SK-N-SH (cell line): ENCODE results near the gene MIAT. TPM values are rescaled to one million over a fixed set of nuclear protein-coding genes. Genes with fewer than 3 reads are reported as not detected.

ENCODE experiments used
- CTCF ChIA-PET: fragments of 300-600, 350-600 bp; formaldehyde crosslinking; extraction: SDS; loops from one replicate; lab custom pipeline; 2021; lab: Yijun Ruan, JAX
- POLR2A ChIA-PET: fragments of 350-600 bp; sonication (Branson Sonifier 250); formaldehyde crosslinking; extraction: SDS; loops from one replicate; lab custom pipeline; 2020; ENCODE audit warnings: antibody characterized with exemption, inconsistent platforms; lab: Yijun Ruan, JAX
- DNase-seq: peaks from one replicate; pipeline ENCODE4 v3.0.0; 2012
- H2AFZ ChIP-seq: fragments of 200-600 bp; sonication (generic); 2 replicates; pipeline ENCODE4 v1.8.1; 2016; ENCODE audit warnings: antibody characterized with exemption, mild to moderate bottlenecking, low read depth
- H3F3A ChIP-seq: fragments of 200-600 bp; sonication (generic); replicated peaks from 2 replicates; pipeline ENCODE3; 2016; ENCODE audit warnings: antibody characterized with exemption, mild to moderate bottlenecking; ENCODE audit not compliant: insufficient read depth
- H3K27ac ChIP-seq, 2 experiments: fragments of 200-500 bp in 1 of 2; fragments of 200-600 bp in 1 of 2; sonication (Bioruptor generic) in 1 of 2; sonication (generic), shearing (Covaris generic) in 1 of 2; 2 replicates each; pipeline versions ENCODE4 v1.5.1 to v1.6.1; 2014 to 2016; ENCODE audit warnings: low read depth in 2 of 2, inconsistent platforms in 1 of 2, low read length in 1 of 2, mild to moderate bottlenecking in 1 of 2, mixed read lengths in 1 of 2
- H3K27me3 ChIP-seq: fragments of 200-600 bp; sonication (generic), shearing (Covaris generic); 2 replicates; pipeline ENCODE4 v1.6.1; 2016; ENCODE audit warnings: mixed run types; ENCODE audit not compliant: insufficient read depth
- H3K36me3 ChIP-seq, 2 experiments: fragments of 200-500 bp in 1 of 2; fragments of 200-600 bp in 1 of 2; sonication (Bioruptor generic) in 1 of 2; sonication (generic) in 1 of 2; replicated peaks in 1 of 2; 2 replicates each; pipeline versions ENCODE3 to v1.5.1; 2014 to 2016; ENCODE audit warnings: low read length in 1 of 2, mild to moderate bottlenecking in 1 of 2; ENCODE audit not compliant: insufficient read depth in 2 of 2, control insufficient read depth in 1 of 2
- H3K4me1 ChIP-seq, 2 experiments: fragments of 200-500 bp in 1 of 2; fragments of 200-600 bp in 1 of 2; sonication (Bioruptor generic) in 1 of 2; sonication (generic), shearing (Covaris generic) in 1 of 2; 2 replicates each; pipeline versions ENCODE4 v1.5.1 to v1.6.1; 2014 to 2016; ENCODE audit warnings: low read depth in 1 of 2, low read length in 1 of 2, mixed run types in 1 of 2; ENCODE audit not compliant: insufficient read depth in 2 of 2, control insufficient read depth in 1 of 2
- H3K4me2 ChIP-seq: fragments of 200-600 bp; sonication (generic), shearing (Covaris generic); 2 replicates; pipeline ENCODE4 v1.6.1; 2017; ENCODE audit warnings: mixed run types
- H3K4me3 ChIP-seq, 2 experiments: fragments of 200-500 bp in 1 of 2; fragments of 200-600 bp in 1 of 2; sonication (Bioruptor generic) in 1 of 2; sonication (generic), shearing (Covaris generic) in 1 of 2; 2 replicates each; pipeline versions ENCODE4 v1.5.1 to v1.8.1; 2014 to 2016; ENCODE audit warnings: low read depth in 2 of 2, inconsistent platforms in 1 of 2, low read length in 1 of 2, mild to moderate bottlenecking in 1 of 2, mixed read lengths in 1 of 2, moderate library complexity in 1 of 2
- H3K79me2 ChIP-seq: fragments of 200-600 bp; sonication (generic); 2 replicates; pipeline ENCODE4 v1.8.1; 2017; ENCODE audit warnings: mild to moderate bottlenecking; ENCODE audit not compliant: insufficient read depth
- H3K9ac ChIP-seq: fragments of 200-600 bp; sonication (generic); 2 replicates; pipeline ENCODE4 v1.6.1; 2017; ENCODE audit warnings: mixed run types
- H3K9me2 ChIP-seq: fragments of 200-600 bp; sonication (generic); 2 replicates; pipeline ENCODE4 v1.6.1; 2017; ENCODE audit warnings: mixed run types
- H3K9me3 ChIP-seq: fragments of 200-600 bp; sonication (generic); 2 replicates; pipeline ENCODE4 v1.6.1; 2017; ENCODE audit warnings: mixed run types, mild to moderate bottlenecking, moderate library complexity
- H4K20me1 ChIP-seq: fragments of 200-600 bp; sonication (generic); 2 replicates; pipeline ENCODE4 v1.6.1; 2017; ENCODE audit warnings: mild to moderate bottlenecking, mixed run types; ENCODE audit not compliant: insufficient read depth
- CHD2 ChIP-seq: fragments of 150-350 bp; IDR thresholded peaks from 2 replicates; pipeline ENCODE4 v1.6.1; 2018; ENCODE audit warnings: low read length; ENCODE audit not compliant: partially characterized antibody
- ELF1 ChIP-seq: IDR thresholded peaks from 2 replicates; pipeline ENCODE4 v1.4.0; 2012
- EP300 ChIP-seq, 2 experiments: IDR thresholded peaks; 2 replicates each; pipeline versions ENCODE4 v1.4.0 to v1.6.1; 2012; ENCODE audit warnings: borderline replicate concordance in 1 of 2, low read depth in 1 of 2, low read length in 1 of 2
- GATA2 ChIP-seq: sonication (generic); formaldehyde crosslinking; IDR thresholded peaks from 2 replicates; pipeline ENCODE4 v1.5.0; 2020; ENCODE audit warnings: mild to moderate bottlenecking, missing genetic modification reagents
- MEF2A ChIP-seq: IDR thresholded peaks from 2 replicates; pipeline ENCODE4 v1.4.0; 2012; ENCODE audit warnings: low read depth, borderline replicate concordance
- MXI1 ChIP-seq: IDR thresholded peaks from 2 replicates; pipeline ENCODE4 v1.6.1; 2012; ENCODE audit warnings: mild to moderate bottlenecking, low read depth, low read length, improper control_type of control experiment
- NFIC ChIP-seq: IDR thresholded peaks from 2 replicates; pipeline ENCODE4 v1.4.0; 2012; ENCODE audit warnings: borderline replicate concordance
- NRF1 ChIP-seq: IDR thresholded peaks from 2 replicates; pipeline ENCODE4 v1.6.1; 2012; ENCODE audit warnings: low read depth, mild to moderate bottlenecking, low read length
- RAD21 ChIP-seq: IDR thresholded peaks from 2 replicates; pipeline ENCODE4 v1.6.1; 2012; ENCODE audit warnings: mild to moderate bottlenecking, low read length
- RCOR1 ChIP-seq: fragments of 150-350 bp; IDR thresholded peaks from 2 replicates; pipeline ENCODE4 v1.6.1; 2017; ENCODE audit warnings: antibody characterized with exemption, low read length
- SMC3 ChIP-seq: IDR thresholded peaks from 2 replicates; pipeline ENCODE4 v1.6.1; 2012; ENCODE audit warnings: low read depth, low read length, improper control_type of control experiment
- whole genome bisulfite sequencing: methylation state at CpG from one replicate; pipeline ENCODE4 v1.1.6; 2017; ENCODE audit warnings: low lambda C conversion rate; 5-methylcytosine and 5-hydroxymethylcytosine counted together
- polyA plus RNA-seq, 3 experiments: library from polyadenylated mRNA; depleted of rRNA; stranded (reverse); fragments of >200 nt; gene quantifications; 2 replicates each; pipeline ENCODE4 v1.2.3, GENCODE V29; 2012
- TF ChIP-seq, protein P1 (sequence below): IDR thresholded peaks from 2 replicates; pipeline ENCODE4 v1.6.1; 2012; ENCODE audit warnings: mild to moderate bottlenecking, low read depth, low read length, moderate library complexity
- TF ChIP-seq, protein P2 (sequence below): fragments of 150-350 bp; IDR thresholded peaks from 2 replicates; pipeline ENCODE4 v1.6.1; 2016; ENCODE audit warnings: mild to moderate bottlenecking, low read depth, low read length
- TF ChIP-seq, protein P3 (sequence below): fragments of 200-600 bp; sonication (generic); IDR thresholded peaks from 2 replicates; pipeline ENCODE4 v1.6.1; 2017; ENCODE audit warnings: antibody characterized with exemption, mild to moderate bottlenecking, moderate library complexity

MIAT gene
- polyA plus RNA-seq, 1 of the 3 experiments (the other 2 are of a cell fraction) = 5.4 TPM

DNA sequence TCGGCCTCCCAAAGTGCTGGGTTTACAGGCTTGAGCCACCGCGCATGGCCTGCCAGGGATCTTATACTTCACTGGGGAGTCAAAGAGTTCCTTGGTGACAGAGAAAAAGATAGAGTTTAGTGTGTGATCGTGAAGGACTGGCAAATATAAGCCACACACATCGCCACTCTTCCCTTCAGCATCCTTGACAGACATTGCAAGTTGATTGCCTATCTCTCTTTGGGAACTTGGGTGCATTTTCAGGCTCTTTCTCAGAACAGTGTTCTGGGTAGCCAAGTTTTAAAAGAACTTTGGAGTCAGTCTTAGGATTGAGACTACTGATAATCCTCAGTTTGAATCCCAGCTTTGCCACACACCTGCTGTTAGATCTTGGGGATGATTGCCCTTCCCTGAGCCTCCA is 19.8 kb downstream of the MIAT start (continued):
- TF ChIP-seq, protein P1, sequence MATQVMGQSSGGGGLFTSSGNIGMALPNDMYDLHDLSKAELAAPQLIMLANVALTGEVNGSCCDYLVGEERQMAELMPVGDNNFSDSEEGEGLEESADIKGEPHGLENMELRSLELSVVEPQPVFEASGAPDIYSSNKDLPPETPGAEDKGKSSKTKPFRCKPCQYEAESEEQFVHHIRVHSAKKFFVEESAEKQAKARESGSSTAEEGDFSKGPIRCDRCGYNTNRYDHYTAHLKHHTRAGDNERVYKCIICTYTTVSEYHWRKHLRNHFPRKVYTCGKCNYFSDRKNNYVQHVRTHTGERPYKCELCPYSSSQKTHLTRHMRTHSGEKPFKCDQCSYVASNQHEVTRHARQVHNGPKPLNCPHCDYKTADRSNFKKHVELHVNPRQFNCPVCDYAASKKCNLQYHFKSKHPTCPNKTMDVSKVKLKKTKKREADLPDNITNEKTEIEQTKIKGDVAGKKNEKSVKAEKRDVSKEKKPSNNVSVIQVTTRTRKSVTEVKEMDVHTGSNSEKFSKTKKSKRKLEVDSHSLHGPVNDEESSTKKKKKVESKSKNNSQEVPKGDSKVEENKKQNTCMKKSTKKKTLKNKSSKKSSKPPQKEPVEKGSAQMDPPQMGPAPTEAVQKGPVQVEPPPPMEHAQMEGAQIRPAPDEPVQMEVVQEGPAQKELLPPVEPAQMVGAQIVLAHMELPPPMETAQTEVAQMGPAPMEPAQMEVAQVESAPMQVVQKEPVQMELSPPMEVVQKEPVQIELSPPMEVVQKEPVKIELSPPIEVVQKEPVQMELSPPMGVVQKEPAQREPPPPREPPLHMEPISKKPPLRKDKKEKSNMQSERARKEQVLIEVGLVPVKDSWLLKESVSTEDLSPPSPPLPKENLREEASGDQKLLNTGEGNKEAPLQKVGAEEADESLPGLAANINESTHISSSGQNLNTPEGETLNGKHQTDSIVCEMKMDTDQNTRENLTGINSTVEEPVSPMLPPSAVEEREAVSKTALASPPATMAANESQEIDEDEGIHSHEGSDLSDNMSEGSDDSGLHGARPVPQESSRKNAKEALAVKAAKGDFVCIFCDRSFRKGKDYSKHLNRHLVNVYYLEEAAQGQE = no peak
- TF ChIP-seq, protein P2, sequence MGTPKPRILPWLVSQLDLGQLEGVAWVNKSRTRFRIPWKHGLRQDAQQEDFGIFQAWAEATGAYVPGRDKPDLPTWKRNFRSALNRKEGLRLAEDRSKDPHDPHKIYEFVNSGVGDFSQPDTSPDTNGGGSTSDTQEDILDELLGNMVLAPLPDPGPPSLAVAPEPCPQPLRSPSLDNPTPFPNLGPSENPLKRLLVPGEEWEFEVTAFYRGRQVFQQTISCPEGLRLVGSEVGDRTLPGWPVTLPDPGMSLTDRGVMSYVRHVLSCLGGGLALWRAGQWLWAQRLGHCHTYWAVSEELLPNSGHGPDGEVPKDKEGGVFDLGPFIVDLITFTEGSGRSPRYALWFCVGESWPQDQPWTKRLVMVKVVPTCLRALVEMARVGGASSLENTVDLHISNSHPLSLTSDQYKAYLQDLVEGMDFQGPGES = no peak

DNA sequence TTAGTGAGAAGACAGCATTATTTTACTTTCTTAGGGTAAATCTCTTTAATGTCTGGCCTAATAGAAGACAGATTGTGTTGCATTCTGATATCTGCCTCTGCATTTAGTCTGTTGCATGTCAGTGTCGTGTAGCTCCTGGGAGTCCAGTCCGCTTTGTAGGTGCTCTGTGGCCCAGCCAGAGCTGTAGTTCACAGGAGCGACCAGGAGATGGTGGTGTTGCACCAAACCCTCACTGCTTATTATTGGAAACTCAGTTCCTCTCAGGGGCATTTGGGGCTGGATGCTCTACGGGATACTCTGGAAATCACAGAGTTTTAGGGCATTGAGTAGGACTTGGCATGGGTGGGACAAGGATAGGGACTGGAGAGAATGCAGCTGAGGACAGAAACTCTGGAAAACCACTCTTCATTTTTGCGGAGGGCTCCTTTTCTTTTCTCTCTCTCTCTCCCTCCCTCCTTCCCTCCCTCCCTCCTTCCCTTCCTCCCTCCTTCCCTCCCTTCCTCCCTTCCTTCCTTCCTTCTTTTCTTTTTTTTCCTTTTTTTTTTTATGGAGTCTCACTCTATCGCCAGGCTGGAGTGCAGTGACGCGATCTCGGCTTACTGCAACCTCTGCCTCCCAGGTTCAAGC is 21.7 kb downstream of the MIAT start:
- Histone ChIP-seq H4K20me1 (no peaks in the 10 kb centered on the region), H3K4me2 (no peak overlapping the region), H3K9me2 (no peaks in the 10 kb centered on the region), H3K36me3 (peaks cover 6% of the 10 kb centered on the region in 2 experiments), H3K9me3 (no peaks in the 10 kb centered on the region), H3K27me3 (no peaks in the 10 kb centered on the region), H2AFZ (no peak overlapping the region), H3K27ac (peak overlapping the region in 1 of 2 experiments; percentile 14; a peak in 1 of 4 replicates), H3K4me3 (peak overlapping the region in 1 of 2 experiments; percentile 18; a peak in 1 of 4 replicates), H3K4me1 (peaks cover 7 to 19% of the 10 kb centered on the region in 2 experiments; a peak in 3 of 4 replicates), H3K79me2 (peaks cover 23% of the 10 kb centered on the region), H3K9ac (no peak overlapping the region), H3F3A (no peaks in the 10 kb centered on the region)
- WGBS = 53% methylated on average over 9 of the region's 9 CpGs
- CTCF ChIA-PET = interaction anchor here (0.6 to 2.3 kb wide), 25 partner anchors 8 to 1338 kb away, joined by 3 to 10 read pairs (median 3); no protein-coding TSS in a partner anchor
- POLR2A ChIA-PET = interaction anchor here (0.6 kb wide), 1 partner anchor 21 kb away, joined by 3 read pairs; no protein-coding TSS in a partner anchor
- TF ChIP-seq ELF1 = no peak
- TF ChIP-seq, protein P2 = no peak
- no peak for TF ChIP-seq MEF2A
- TF ChIP-seq NRF1 = no peak
- TF ChIP-seq SMC3 = peak; percentile 80
- TF ChIP-seq, protein P1 = no peak
- no peak for TF ChIP-seq NFIC
- TF ChIP-seq GATA2 (CRISPR knock-in tag) = no peak
- TF ChIP-seq, protein P3, sequence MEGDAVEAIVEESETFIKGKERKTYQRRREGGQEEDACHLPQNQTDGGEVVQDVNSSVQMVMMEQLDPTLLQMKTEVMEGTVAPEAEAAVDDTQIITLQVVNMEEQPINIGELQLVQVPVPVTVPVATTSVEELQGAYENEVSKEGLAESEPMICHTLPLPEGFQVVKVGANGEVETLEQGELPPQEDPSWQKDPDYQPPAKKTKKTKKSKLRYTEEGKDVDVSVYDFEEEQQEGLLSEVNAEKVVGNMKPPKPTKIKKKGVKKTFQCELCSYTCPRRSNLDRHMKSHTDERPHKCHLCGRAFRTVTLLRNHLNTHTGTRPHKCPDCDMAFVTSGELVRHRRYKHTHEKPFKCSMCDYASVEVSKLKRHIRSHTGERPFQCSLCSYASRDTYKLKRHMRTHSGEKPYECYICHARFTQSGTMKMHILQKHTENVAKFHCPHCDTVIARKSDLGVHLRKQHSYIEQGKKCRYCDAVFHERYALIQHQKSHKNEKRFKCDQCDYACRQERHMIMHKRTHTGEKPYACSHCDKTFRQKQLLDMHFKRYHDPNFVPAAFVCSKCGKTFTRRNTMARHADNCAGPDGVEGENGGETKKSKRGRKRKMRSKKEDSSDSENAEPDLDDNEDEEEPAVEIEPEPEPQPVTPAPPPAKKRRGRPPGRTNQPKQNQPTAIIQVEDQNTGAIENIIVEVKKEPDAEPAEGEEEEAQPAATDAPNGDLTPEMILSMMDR = peak; percentile 94
- TF ChIP-seq RCOR1 = peak; percentile 47; the same call in 1 of the 2 replicates
- peak; percentile 53; the same call in 1 of the 2 replicates for TF ChIP-seq MXI1
- TF ChIP-seq EP300 (IDR thresholded peaks at IDR 0.05; ENCODE audit: borderline replicate concordance in 1 of 2, low read depth in 1 of 2, low read length in 1 of 2) = 0 out of 4 replicates have a peak, but pooled peaks of 1 of the 2 experiments have one; percentile 30
- TF ChIP-seq RAD21 = peak; percentile 90
- peak; percentile 36 for TF ChIP-seq CHD2
- DNase-seq = peak; percentile 83
